Cardiac septum (tissue), 1 donor: ENCODE data around the gene LPP. TPM values are rescaled to one million over a fixed set of nuclear protein-coding genes. Genes with fewer than 3 reads are reported as not detected.

Experiments used
- DNase-seq: peaks from one replicate; pipeline ENCODE4 v3.0.0-alpha.2; 2020; ENCODE audit warnings: low spot score
- intact Hi-C: fragments of 100-400 bp; cut with DNase I; formaldehyde crosslinking; loops from one replicate; pipeline ENCODE4 v1.14.0; 2022
- total RNA-seq: library from RNA; stranded (reverse); fragmentation: NEBNext Ultra II Directional; extraction: Animal tissue kit (Norgen Biotek cat#: 25700); gene quantifications from one replicate; pipeline ENCODE4 v1.2.1, GENCODE V29; 2021
- donor health status: DM: no; HTN: no; CAD: no.

The LPP gene
- total RNA-seq, 1 donor from 2014 or later = 145 TPM

- intact Hi-C loops = no loop called here
- no peak for DNase-seq
These were observed 351.2 kb downstream of the LPP start for GRCh38 chr3:188505151-188505550.

DNA sequence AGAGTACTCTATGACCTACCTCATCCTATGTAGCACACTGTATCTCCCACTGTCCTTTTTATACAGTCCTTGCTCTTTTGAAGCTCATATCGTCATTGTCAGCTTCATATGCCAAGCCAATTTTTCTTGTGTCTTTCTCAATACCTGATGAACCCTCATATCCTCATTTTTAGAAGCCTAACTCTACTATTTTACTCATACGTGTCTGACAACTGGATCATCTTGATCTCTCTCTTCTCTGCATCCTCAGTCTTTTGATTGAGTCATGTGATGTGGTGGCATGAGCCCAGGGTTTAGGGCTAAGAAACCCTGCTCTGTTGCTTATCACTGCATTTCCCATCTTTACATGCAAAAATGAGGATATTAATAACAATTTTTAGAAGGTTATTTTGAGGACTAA is 352.0 kb downstream of the LPP start:
- no peak for DNase-seq
- intact Hi-C loops = no loop called here

DNA sequence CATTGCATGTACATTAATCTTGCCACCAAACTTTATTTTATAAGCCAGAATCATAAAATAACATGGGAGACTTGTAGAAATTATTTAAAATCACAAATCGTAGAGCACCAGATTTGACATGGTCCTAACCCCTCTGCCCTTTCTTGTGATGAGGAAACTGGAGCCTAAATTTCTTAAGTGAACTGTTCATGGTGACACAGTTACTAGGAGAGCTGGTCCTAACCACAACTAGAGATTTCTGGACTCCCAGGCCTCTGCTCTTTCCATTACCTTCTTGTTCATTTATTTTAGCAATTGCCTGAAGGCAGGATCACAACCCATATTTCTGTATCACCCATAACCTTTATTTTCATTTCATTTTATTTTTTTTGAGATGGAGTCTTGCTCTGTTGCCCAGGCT is 352.5 kb downstream of the LPP start:
- intact Hi-C loops = no loop called here
- no peak for DNase-seq

GRCh38 chr3:188507244-188507720 is 353.3 kb downstream of the LPP start:
- intact Hi-C loops = no loop called here
- DNase-seq = no peak

DNA sequence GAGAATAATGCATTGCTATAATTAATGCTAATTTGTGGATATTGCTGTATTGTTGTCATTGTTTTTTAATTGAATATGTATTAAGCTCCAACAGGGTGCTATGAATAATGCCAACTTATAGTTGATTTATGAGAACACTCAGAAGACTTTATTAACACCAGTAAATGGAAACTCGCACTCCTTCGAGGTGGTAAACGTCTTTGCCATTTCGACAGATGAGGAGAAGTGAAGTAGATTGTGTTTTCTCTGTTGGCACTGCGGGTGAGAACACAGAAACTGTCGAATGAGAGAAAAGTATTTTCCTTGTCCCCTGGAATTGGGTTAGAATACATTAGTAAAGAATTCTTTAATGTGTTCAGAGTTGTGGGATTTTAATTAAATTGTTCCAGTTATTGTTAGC is 354.5 kb downstream of the LPP start:
- DNase-seq = no peak
- intact Hi-C loops = no loop called here

DNA sequence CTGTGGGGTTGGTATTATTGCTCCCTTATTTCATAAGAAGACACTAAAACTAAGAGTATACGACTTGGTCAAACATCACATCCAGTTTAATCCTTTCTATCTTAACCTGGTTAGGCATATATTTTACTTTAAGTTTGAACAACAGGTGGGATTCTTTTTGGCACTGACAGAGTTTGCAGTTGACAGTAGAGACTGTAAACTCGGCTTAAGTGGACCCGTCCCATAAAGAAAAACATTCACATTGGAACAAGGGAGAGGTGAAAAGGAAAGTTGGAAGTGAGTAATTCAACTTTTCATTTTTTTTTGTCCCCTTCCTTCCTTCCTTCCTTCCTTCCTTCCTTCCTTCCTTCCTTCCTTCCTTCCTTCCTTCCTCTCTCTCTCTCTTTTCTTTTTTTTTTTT is 355.4 kb downstream of the LPP start:
- DNase-seq = no peak
- intact Hi-C loops = no loop called here

DNA sequence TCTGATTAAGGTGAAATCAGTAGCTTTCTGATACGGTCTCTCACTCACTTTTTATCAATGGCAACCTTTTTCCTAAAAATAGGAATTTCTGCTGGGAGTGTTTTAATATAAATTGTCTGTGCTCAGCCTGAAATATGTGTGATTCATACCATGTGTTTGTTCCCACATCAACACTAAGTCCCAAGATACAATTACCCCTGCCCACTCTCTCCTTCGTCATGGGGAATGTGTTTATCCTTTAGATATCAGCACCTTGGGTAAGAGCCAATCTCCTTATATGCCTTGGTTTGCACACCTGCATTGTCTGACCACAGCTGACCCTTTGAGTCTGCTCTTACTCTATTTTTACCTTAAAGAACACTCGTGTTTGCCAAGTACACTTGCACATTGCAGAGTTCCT is 356.4 kb downstream of the LPP start:
- intact Hi-C loops = no loop called here
- DNase-seq = no peak

- no peak for DNase-seq
- intact Hi-C loops = no loop called here
These were observed 359.8 kb downstream of the LPP start for GRCh38 chr3:188513662-188514328.

- intact Hi-C loops = no loop called here
- DNase-seq = no peak
These were observed 362.6 kb downstream of the LPP start for GRCh38 chr3:188516515-188516914.

DNA sequence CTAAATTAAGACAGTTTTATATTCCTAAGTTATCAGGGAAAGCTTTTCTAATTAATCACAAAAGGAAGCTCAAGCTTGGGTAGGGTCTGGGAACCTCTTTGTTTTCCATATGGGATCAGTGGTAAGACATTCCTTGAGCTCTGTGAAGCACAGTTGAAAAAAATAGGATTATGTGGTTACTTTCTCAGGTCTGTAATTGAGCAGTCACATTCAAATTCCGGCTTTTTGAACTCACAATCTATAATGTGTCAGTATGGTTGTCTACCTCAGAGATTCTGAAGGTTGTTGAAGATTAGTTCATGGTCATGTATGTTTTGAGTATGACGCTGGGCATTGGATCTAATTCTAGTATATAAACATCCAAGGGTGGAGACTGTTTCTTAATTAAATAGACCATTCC is 364.5 kb downstream of the LPP start:
- intact Hi-C loops = no loop called here
- no peak for DNase-seq

GRCh38 chr3:188518835-188519452 is 365.0 kb downstream of the LPP start:
- intact Hi-C loops = no loop called here
- no peak for DNase-seq

DNA sequence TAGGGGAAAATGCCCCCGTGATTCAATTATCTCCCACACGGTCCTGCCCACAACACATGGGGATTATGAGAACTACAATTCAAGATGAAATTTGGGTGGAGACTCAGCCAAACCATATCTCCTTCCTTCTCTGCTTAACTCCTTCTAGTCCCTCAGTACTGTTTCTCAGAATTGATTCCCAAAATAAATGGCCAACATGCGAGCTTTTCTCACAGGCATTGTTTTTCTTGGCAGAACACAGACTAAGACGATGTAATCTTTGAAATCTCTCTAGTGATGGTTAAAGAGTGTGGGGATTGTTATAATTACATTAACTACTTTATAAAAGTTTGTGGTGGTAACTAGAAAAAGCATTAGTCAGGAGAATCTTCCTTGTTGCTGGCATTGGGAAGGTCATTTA is 366.5 kb downstream of the LPP start:
- DNase-seq = no peak
- intact Hi-C loops = no loop called here

GRCh38 chr3:188522115-188522514 is 368.2 kb downstream of the LPP start:
- no peak for DNase-seq
- intact Hi-C loops = no loop called here

DNA sequence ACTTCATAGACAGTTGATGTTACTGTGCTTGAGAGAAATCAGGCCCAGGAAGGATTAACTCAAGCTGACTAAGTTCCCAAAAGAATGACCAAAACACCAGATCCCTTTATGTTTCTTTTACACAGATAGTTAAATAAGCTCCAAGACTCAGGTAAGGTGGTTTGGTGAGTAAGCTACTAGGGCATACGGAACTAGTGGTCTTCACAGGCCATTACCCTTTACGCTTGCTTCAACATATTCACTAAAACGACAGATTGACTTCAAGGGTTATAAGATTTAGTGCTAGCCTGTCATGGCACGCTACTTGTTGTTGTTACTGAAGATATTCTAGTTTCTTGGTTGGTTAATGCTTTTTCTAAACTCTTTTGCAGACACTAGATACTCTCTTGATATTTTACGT is 369.3 kb downstream of the LPP start:
- intact Hi-C loops = no loop called here

GRCh38 chr3:188524052-188524451 is 370.1 kb downstream of the LPP start:
- intact Hi-C loops = no loop called here
- DNase-seq = no peak

More for the DNA sequence above, 369.3 kb downstream of the LPP start:
- DNase-seq = no peak

GRCh38 chr3:188526057-188526456 is 372.1 kb downstream of the LPP start:
- no peak for DNase-seq
- intact Hi-C loops = no loop called here

- DNase-seq = no peak
- intact Hi-C loops = no loop called here
These were observed 373.4 kb downstream of the LPP start for GRCh38 chr3:188527389-188527788.

DNA sequence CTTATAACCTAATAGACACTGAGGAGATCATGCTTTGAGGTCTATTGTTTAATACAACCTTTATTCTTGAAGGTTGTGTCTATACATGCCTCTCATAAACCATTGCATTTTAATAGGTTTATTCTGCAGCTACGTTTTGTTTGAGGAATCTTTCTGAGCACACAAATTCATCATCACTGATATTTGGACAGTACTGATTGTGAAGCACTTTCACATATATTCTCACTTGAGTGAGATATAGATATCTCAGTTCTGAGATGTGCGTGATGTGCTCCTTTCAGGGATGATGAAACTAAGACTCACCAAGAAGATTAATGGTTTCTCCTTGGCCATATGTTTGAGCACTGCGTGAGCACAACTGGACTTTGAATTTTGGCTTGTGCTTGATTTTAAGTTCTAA is 374.4 kb downstream of the LPP start:
- DNase-seq = no peak
- intact Hi-C loops = no loop called here

DNA sequence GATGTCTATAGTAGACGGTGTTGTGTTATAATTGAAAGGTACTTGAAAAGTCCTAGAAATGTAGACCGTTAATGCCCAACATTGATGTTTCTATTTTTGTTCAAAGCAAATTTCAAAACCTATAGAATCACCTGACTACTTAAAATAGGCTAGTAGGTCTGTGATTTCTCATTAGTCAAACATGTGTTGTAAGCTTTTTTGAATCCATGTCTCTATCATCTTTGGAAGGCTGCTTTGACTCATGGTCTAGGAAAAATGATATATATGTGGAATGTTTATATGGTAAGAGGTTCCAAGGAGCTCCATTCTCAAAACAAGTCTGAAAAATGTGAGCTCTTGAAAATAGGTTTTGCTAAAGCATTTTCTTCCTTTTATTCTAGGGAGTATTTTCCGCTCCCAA is 375.3 kb downstream of the LPP start:
- no peak for DNase-seq
- intact Hi-C loops = no loop called here

GRCh38 chr3:188530226-188530625 is 376.3 kb downstream of the LPP start:
- intact Hi-C loops = no loop called here

GRCh38 chr3:188531210-188531609 is 377.3 kb downstream of the LPP start:
- intact Hi-C loops = no loop called here
- no peak for DNase-seq

More at GRCh38 chr3:188530226-188530625, 376.3 kb downstream of the LPP start:
- no peak for DNase-seq

- intact Hi-C loops = no loop called here
- DNase-seq = no peak
These were observed 379.2 kb downstream of the LPP start for GRCh38 chr3:188533172-188533571.
